Measurements from ENCODE around the gene KCNMA1.

KCNMA1 gene

GRCh38 chr10:76970711-76971519 lies 666.7 kb downstream of the KCNMA1 start:
- Histone ChIP-seq H3K36me3 (ENCODE audit: control insufficient read depth, insufficient read depth, low read length) (no peaks in the 10 kb centered on the region), H3K9me3 (ENCODE audit: control insufficient read depth, insufficient read depth, low read length) (no peaks in the 10 kb centered on the region), H3K27me3 (ENCODE audit: control insufficient read depth, insufficient read depth, low read length) (no peaks in the 10 kb centered on the region), H3K4me1 (ENCODE audit: control insufficient read depth, insufficient read depth, low read length) (no peaks in the 10 kb centered on the region), H3K9ac (ENCODE audit: low read depth, low read length) (no peak overlapping the region), H3K4me3 (ENCODE audit: low read depth, low read length) (no peak overlapping the region)

- Histone ChIP-seq H3K27me3 (ENCODE audit: control insufficient read depth, insufficient read depth, low read length) (no peaks in the 10 kb centered on the region), H3K4me1 (ENCODE audit: control insufficient read depth, insufficient read depth, low read length) (no peaks in the 10 kb centered on the region), H3K4me3 (ENCODE audit: low read depth, low read length) (no peak overlapping the region), H3K9me3 (ENCODE audit: control insufficient read depth, insufficient read depth, low read length) (no peaks in the 10 kb centered on the region), H3K9ac (ENCODE audit: low read depth, low read length) (no peak overlapping the region), H3K36me3 (ENCODE audit: control insufficient read depth, insufficient read depth, low read length) (no peaks in the 10 kb centered on the region)
Observed at GRCh38 chr10:76969366-76969948, 668.2 kb downstream of the KCNMA1 start.

- Histone ChIP-seq H3K9me3 (ENCODE audit: control insufficient read depth, insufficient read depth, low read length) (no peaks in the 10 kb centered on the region), H3K9ac (ENCODE audit: low read depth, low read length) (no peak overlapping the region), H3K4me3 (ENCODE audit: low read depth, low read length) (no peak overlapping the region), H3K4me1 (ENCODE audit: control insufficient read depth, insufficient read depth, low read length) (no peaks in the 10 kb centered on the region), H3K36me3 (ENCODE audit: control insufficient read depth, insufficient read depth, low read length) (no peaks in the 10 kb centered on the region), H3K27me3 (ENCODE audit: control insufficient read depth, insufficient read depth, low read length) (no peaks in the 10 kb centered on the region)
Observed at GRCh38 chr10:76968483-76968882, 669.1 kb downstream of the KCNMA1 start.

DNA sequence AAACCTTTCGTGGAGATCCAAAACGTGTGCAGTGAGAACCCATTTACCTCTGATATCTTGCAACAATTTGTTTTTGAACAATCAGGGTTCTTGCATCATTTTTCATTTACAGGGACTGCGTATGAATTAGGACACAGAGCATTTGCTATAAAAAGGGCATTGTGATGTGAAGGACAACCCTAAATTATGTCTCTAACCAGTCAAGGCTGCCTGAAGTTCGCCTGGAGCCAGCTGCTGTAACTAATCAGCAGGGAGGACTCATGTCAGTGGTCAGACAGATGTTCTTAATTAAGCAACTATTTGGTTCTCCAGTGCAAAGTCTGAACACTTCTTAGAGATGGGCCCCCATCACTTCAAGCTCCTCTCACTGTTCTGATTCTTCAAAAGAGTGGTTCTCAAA lies 674.8 kb downstream of the KCNMA1 start:
- H3K27me3 ChIP-seq (ENCODE audit: control insufficient read depth, insufficient read depth, low read length), result no peaks in the 10 kb centered on the region
- H3K36me3 ChIP-seq (ENCODE audit: control insufficient read depth, insufficient read depth, low read length), result no peaks in the 10 kb centered on the region
- no peak overlapping the region for H3K4me3 ChIP-seq (ENCODE audit: low read depth, low read length)
- no peaks in the 10 kb centered on the region for H3K9me3 ChIP-seq (ENCODE audit: control insufficient read depth, insufficient read depth, low read length)
- H3K4me1 ChIP-seq (ENCODE audit: control insufficient read depth, insufficient read depth, low read length), result no peaks in the 10 kb centered on the region
- H3K9ac ChIP-seq (ENCODE audit: low read depth, low read length), result no peak overlapping the region

GRCh38 chr10:76961841-76962240 lies 675.8 kb downstream of the KCNMA1 start:
- H3K36me3 ChIP-seq (ENCODE audit: control insufficient read depth, insufficient read depth, low read length), result no peaks in the 10 kb centered on the region
- H3K4me1 ChIP-seq (ENCODE audit: control insufficient read depth, insufficient read depth, low read length), result no peaks in the 10 kb centered on the region
- no peak overlapping the region for H3K4me3 ChIP-seq (ENCODE audit: low read depth, low read length)
- no peak overlapping the region for H3K9ac ChIP-seq (ENCODE audit: low read depth, low read length)
- no peaks in the 10 kb centered on the region for H3K27me3 ChIP-seq (ENCODE audit: control insufficient read depth, insufficient read depth, low read length)
- no peaks in the 10 kb centered on the region for H3K9me3 ChIP-seq (ENCODE audit: control insufficient read depth, insufficient read depth, low read length)

DNA sequence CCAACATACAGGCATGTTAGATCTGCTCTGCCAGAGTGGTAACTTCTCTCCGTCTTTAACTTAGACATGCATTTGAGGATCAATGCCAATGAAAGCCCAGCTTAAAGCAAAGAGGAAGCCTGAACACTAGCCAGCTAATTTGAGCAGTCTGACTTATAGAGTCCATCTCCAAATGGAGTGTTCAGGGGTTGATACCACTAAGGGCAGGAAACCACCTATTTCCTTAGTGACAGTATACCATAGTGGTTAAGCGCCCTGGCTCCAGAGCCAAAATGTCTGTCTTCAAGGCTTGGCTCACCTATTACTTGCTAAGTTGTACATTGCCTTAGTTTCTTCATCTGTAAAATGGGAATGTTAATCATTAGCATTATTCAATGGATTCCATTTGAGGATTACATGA lies 678.5 kb downstream of the KCNMA1 start:
- no peaks in the 10 kb centered on the region for H3K9me3 ChIP-seq (ENCODE audit: control insufficient read depth, insufficient read depth, low read length)
- H3K36me3 ChIP-seq (ENCODE audit: control insufficient read depth, insufficient read depth, low read length), result no peaks in the 10 kb centered on the region
- no peak overlapping the region for H3K4me3 ChIP-seq (ENCODE audit: low read depth, low read length)
- no peaks in the 10 kb centered on the region for H3K27me3 ChIP-seq (ENCODE audit: control insufficient read depth, insufficient read depth, low read length)
- no peaks in the 10 kb centered on the region for H3K4me1 ChIP-seq (ENCODE audit: control insufficient read depth, insufficient read depth, low read length)
- H3K9ac ChIP-seq (ENCODE audit: low read depth, low read length), result no peak overlapping the region

- Histone ChIP-seq H3K36me3 (ENCODE audit: control insufficient read depth, insufficient read depth, low read length) (no peaks in the 10 kb centered on the region), H3K27me3 (ENCODE audit: control insufficient read depth, insufficient read depth, low read length) (no peaks in the 10 kb centered on the region), H3K4me1 (ENCODE audit: control insufficient read depth, insufficient read depth, low read length) (no peaks in the 10 kb centered on the region), H3K9ac (ENCODE audit: low read depth, low read length) (no peak overlapping the region), H3K9me3 (ENCODE audit: control insufficient read depth, insufficient read depth, low read length) (no peaks in the 10 kb centered on the region), H3K4me3 (ENCODE audit: low read depth, low read length) (no peak overlapping the region)
Observed at GRCh38 chr10:76954838-76955237, 682.8 kb downstream of the KCNMA1 start.

DNA sequence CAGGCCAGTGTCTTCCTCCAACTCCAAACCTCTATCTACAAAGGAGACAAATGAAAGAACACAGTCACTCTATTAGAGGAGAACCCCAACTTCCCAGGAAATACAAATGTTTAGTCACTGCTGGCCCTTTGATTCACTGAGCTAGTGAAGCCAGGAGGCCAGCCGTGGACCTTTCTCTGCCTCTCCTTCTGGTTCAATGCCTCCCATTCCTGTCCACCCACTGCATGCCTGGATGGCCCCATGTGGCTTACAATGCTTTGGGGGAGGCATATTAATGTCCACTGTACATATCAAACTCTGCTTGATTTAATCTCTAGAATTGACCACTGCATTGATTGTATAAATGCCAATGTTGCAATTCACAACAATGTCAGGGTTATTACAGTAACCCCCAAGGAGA lies 687.3 kb downstream of the KCNMA1 start:
- Histone ChIP-seq H3K4me3 (ENCODE audit: low read depth, low read length) (no peak overlapping the region), H3K9ac (ENCODE audit: low read depth, low read length) (no peak overlapping the region), H3K27me3 (ENCODE audit: control insufficient read depth, insufficient read depth, low read length) (no peaks in the 10 kb centered on the region), H3K36me3 (ENCODE audit: control insufficient read depth, insufficient read depth, low read length) (no peaks in the 10 kb centered on the region), H3K9me3 (ENCODE audit: control insufficient read depth, insufficient read depth, low read length) (no peaks in the 10 kb centered on the region), H3K4me1 (ENCODE audit: control insufficient read depth, insufficient read depth, low read length) (no peaks in the 10 kb centered on the region)

GRCh38 chr10:76946270-76946669 lies 691.3 kb downstream of the KCNMA1 start:
- Histone ChIP-seq H3K36me3 (ENCODE audit: control insufficient read depth, insufficient read depth, low read length) (no peaks in the 10 kb centered on the region), H3K27me3 (ENCODE audit: control insufficient read depth, insufficient read depth, low read length) (no peaks in the 10 kb centered on the region), H3K9ac (ENCODE audit: low read depth, low read length) (no peak overlapping the region), H3K9me3 (ENCODE audit: control insufficient read depth, insufficient read depth, low read length) (no peaks in the 10 kb centered on the region), H3K4me3 (ENCODE audit: low read depth, low read length) (no peak overlapping the region), H3K4me1 (ENCODE audit: control insufficient read depth, insufficient read depth, low read length) (no peaks in the 10 kb centered on the region)

GRCh38 chr10:76945166-76945565 lies 692.4 kb downstream of the KCNMA1 start:
- no peaks in the 10 kb centered on the region for H3K27me3 ChIP-seq (ENCODE audit: control insufficient read depth, insufficient read depth, low read length)

GRCh38 chr10:76944640-76945039 lies 693.0 kb downstream of the KCNMA1 start:
- H3K4me3 ChIP-seq (ENCODE audit: low read depth, low read length), result no peak overlapping the region
- no peaks in the 10 kb centered on the region for H3K4me1 ChIP-seq (ENCODE audit: control insufficient read depth, insufficient read depth, low read length)
- no peaks in the 10 kb centered on the region for H3K27me3 ChIP-seq (ENCODE audit: control insufficient read depth, insufficient read depth, low read length)

More at GRCh38 chr10:76945166-76945565, 692.4 kb downstream of the KCNMA1 start:
- Histone ChIP-seq H3K4me1 (ENCODE audit: control insufficient read depth, insufficient read depth, low read length) (no peaks in the 10 kb centered on the region), H3K36me3 (ENCODE audit: control insufficient read depth, insufficient read depth, low read length) (no peaks in the 10 kb centered on the region), H3K4me3 (ENCODE audit: low read depth, low read length) (no peak overlapping the region), H3K9me3 (ENCODE audit: control insufficient read depth, insufficient read depth, low read length) (no peaks in the 10 kb centered on the region), H3K9ac (ENCODE audit: low read depth, low read length) (no peak overlapping the region)

More at GRCh38 chr10:76944640-76945039, 693.0 kb downstream of the KCNMA1 start:
- H3K9me3 ChIP-seq (ENCODE audit: control insufficient read depth, insufficient read depth, low read length), result no peaks in the 10 kb centered on the region
- H3K9ac ChIP-seq (ENCODE audit: low read depth, low read length), result no peak overlapping the region
- H3K36me3 ChIP-seq (ENCODE audit: control insufficient read depth, insufficient read depth, low read length), result no peaks in the 10 kb centered on the region
